Muscle layer of colon (tissue), 2 donors: ENCODE measurements around the gene EFNB1.

Experiments used
- H3K27ac ChIP-seq: one replicate; pipeline ENCODE4 v1.7.0; 2013; ENCODE audit warnings: low read depth, mild to moderate bottlenecking, low read length, moderate library complexity
- H3K27me3 ChIP-seq, 2 donors: one replicate each; pipeline ENCODE4 v1.7.0; 2013; ENCODE audit warnings: low read length in 2 of 2, mild to moderate bottlenecking in 2 of 2; ENCODE audit not compliant: insufficient read depth in 2 of 2, control insufficient read depth in 1 of 2
- H3K36me3 ChIP-seq: one replicate; pipeline ENCODE4 v1.7.0; 2013; ENCODE audit warnings: mild to moderate bottlenecking, low read length; ENCODE audit not compliant: insufficient read depth
- H3K4me1 ChIP-seq: one replicate; pipeline ENCODE4 v1.7.0; 2013; ENCODE audit warnings: mild to moderate bottlenecking, low read length; ENCODE audit not compliant: insufficient read depth
- H3K4me3 ChIP-seq, 2 donors: one replicate each; pipeline ENCODE4 v1.7.0; 2013; ENCODE audit warnings: low read length in 2 of 2, low read depth in 1 of 2, mild to moderate bottlenecking in 1 of 2, moderate library complexity in 1 of 2
- H3K9ac ChIP-seq: one replicate; pipeline ENCODE4 v1.7.0; 2013; ENCODE audit warnings: low read length
- H3K9me3 ChIP-seq: one replicate; pipeline ENCODE4 v1.7.0; 2013; ENCODE audit warnings: mild to moderate bottlenecking, low read length
- donor health status: abdominal sarcoma.
- donor health status: Adenocarcinoma of cecum.

EFNB1 gene

DNA sequence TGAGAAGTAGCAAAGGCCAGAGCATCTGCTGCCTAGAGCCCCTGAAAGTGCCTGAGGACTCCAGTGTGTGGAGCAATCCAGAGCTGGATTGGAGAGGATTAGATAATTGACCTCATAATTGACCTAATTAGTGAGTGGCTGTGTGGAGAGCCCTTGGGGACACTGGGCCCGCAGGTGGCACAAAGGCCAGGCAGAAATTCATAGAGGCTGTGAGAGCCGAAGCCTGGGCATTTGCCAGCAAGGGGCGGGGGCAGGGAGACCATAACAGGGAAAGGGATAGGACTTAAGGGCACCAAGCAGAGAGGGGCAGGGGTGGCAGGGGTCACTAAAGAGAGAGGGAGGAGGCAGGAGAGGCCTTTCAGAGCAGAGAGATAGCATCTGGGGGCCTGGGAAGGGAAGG is 45.3 kb downstream of the EFNB1 start:
- Histone ChIP-seq H3K4me3 (no peak overlapping the region), H3K36me3 (no peaks in the 10 kb centered on the region), H3K4me1 (no peaks in the 10 kb centered on the region), H3K27me3 (peaks cover 0 to 6% of the 10 kb centered on the region in 2 donors), H3K9ac (no peak overlapping the region), H3K9me3 (no peaks in the 10 kb centered on the region), H3K27ac (no peak overlapping the region)

DNA sequence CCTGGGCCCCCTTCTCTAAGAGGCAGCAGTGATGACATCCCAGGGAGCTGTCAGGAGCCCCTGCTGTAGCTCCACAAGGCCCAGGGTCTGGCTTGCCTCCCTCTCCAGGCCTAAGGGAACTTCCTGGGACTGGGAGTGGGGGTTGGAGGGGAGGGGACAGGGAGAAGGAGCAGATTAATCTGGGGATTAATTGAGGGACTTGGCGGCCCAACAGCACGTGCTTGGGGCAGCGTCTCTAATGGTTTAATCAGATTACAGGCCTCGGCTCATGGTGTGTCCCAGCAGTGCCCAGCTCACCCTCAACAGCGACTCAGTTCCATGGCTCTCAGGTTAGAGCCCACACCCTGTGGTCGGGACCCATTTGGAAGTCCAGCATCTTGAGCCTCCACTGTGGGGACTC is 47.9 kb downstream of the EFNB1 start:
- H3K27me3 ChIP-seq: peaks cover 0 to 6% of the 10 kb centered on the region in 2 donors
- no peak overlapping the region for H3K27ac ChIP-seq
- no peaks in the 10 kb centered on the region for H3K4me1 ChIP-seq
- H3K9ac ChIP-seq: no peak overlapping the region
- H3K36me3 ChIP-seq: no peaks in the 10 kb centered on the region
- H3K9me3 ChIP-seq: no peaks in the 10 kb centered on the region
- no peak overlapping the region for H3K4me3 ChIP-seq

DNA sequence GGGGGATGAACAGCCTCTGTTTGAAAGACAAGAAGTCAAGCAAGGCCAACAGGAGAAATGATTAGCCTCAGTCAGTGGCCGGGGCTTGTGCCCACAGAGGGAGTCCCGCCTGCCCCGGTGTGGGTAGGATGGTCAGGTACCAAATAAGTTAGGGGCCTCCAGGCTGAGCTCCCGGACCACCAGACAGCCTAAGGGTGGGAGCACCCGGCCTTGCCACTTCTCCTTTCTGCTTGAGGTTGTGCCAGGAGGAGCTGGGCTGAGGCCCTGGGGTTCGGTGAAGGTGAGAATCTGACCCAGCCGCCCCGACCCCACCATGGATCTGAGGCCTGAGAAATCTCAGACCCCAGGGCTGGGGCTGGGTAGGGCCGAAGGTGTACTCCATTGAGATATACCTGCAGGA is 48.8 kb downstream of the EFNB1 start:
- Histone ChIP-seq H3K9me3 (no peaks in the 10 kb centered on the region), H3K4me1 (no peaks in the 10 kb centered on the region), H3K9ac (no peak overlapping the region), H3K27me3 (peaks cover 0 to 6% of the 10 kb centered on the region in 2 donors), H3K36me3 (no peaks in the 10 kb centered on the region), H3K4me3 (no peak overlapping the region), H3K27ac (no peak overlapping the region)

DNA sequence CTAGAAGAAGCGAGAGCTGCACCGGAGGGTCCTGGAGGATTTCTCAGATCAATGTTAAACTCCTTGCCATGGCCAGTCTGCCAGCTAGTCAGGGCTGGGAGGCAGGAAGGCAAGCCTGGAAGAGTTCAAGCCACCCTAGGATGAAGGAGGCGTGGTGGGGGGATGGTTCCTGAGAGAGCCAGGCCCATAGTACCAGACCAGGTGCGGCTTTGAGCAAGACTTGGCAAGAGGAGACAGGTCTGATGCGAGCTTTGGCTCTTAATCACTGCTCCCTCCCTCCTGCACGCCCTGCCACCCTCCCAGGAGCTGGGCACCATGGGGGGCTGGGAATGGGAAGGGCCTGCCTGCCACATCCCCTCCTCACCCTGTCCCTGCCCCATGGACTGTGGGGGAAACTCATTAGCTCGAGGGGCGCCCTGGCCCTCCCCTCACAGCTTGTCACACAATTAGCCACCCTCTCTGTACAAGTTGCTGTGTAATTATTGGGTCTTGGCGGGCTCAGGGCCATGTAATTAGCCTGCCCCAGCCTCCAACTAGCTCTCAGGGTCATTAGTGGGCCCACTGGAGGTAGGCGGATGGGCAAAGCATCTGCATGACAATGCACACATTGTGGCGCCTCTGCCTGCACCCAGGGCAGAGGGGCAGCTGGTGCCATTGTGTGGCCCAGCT is 50.3 kb downstream of the EFNB1 start:
- Histone ChIP-seq H3K9me3 (no peaks in the 10 kb centered on the region), H3K4me3 (no peak overlapping the region), H3K9ac (no peak overlapping the region), H3K4me1 (no peaks in the 10 kb centered on the region), H3K36me3 (no peaks in the 10 kb centered on the region), H3K27me3 (peaks cover 0 to 4% of the 10 kb centered on the region in 2 donors), H3K27ac (no peak overlapping the region)

DNA sequence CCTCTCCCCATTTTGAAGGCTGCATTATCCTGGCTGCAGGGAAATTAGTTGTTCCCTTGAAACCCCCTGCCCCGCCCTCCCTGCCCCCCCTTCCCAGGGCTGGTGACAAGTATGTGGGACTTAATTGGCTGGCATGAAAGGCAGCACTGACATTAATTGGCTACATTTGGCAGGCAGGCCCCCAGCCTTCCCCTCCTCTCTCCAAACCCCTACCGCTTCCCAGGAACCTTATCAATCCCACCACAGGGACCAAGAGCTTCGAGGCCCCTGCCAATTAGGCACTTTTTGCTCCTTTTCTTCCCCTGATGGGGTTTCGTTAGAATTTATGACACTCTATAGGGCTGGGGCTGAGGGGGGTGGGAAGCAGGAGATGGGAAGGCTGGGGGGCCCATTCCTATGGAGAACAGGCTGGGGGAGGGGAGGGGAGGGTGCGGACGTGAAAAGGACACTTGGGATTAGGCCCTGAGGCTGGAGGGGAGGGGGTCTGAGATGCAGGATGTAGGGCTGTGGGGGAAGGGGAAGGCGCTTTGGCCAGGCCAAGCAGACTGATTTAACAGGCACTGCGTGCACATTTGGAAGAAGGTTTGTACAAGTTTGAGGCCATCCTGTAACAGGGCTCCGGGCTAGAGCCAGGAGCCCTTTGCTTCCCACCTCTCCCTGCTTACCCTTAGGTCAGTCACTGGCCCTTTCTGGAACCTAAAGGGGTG is 52.2 kb downstream of the EFNB1 start:
- H3K9me3 ChIP-seq: no peaks in the 10 kb centered on the region
- H3K36me3 ChIP-seq: no peaks in the 10 kb centered on the region
- no peak overlapping the region for H3K4me3 ChIP-seq
- no peaks in the 10 kb centered on the region for H3K4me1 ChIP-seq
- no peak overlapping the region for H3K27ac ChIP-seq
- H3K27me3 ChIP-seq: peaks cover 0 to 4% of the 10 kb centered on the region in 2 donors
- no peak overlapping the region for H3K9ac ChIP-seq

DNA sequence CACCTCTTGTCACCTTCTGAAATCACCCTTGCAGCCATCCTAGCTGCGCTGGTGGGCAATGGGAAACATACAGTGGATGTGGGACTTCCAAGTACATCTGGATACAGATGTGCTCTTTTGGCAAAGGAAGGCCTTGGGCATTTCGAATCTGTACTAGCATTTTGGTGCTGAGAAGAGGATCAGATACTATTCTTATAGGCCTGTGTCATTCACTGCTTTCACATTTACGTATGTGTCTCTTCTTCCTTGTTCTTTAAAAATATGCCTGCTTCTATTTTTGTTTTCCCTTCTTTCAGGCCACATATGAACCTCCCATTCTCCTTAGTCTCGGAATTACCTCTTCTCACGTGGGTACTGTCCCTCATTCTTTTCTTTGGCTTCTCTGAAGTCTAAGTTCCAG is 53.1 kb downstream of the EFNB1 start:
- H3K9me3 ChIP-seq: no peaks in the 10 kb centered on the region
- H3K27ac ChIP-seq: no peak overlapping the region
- no peaks in the 10 kb centered on the region for H3K4me1 ChIP-seq
- peaks cover 0 to 4% of the 10 kb centered on the region in 2 donors for H3K27me3 ChIP-seq
- no peak overlapping the region for H3K4me3 ChIP-seq
- no peaks in the 10 kb centered on the region for H3K36me3 ChIP-seq
- H3K9ac ChIP-seq: no peak overlapping the region

DNA sequence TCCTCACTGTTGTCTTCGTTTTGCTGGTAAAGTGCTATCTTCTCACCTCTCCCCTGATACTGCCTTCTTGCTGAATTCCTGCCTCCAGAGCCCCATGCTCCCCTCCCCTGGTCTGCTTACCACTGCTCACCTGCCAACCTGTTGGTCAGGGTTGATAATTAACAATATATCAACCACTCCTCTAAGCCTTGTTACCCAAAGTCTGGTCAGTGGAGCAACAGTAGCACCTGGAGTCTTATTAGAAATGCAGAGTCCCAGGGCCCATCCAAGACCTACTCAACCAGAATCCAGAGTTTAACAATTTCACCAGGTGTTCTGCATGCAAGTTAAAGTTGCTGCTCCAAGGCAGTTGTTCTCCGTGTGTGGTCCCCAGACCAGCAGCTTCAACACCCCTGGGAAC is 55.0 kb downstream of the EFNB1 start:
- H3K9me3 ChIP-seq: no peaks in the 10 kb centered on the region
- no peak overlapping the region for H3K9ac ChIP-seq
- H3K4me1 ChIP-seq: no peaks in the 10 kb centered on the region
- no peak overlapping the region for H3K27ac ChIP-seq
- H3K36me3 ChIP-seq: no peaks in the 10 kb centered on the region
- peaks cover 4 to 5% of the 10 kb centered on the region in 2 donors for H3K27me3 ChIP-seq
- no peak overlapping the region for H3K4me3 ChIP-seq

DNA sequence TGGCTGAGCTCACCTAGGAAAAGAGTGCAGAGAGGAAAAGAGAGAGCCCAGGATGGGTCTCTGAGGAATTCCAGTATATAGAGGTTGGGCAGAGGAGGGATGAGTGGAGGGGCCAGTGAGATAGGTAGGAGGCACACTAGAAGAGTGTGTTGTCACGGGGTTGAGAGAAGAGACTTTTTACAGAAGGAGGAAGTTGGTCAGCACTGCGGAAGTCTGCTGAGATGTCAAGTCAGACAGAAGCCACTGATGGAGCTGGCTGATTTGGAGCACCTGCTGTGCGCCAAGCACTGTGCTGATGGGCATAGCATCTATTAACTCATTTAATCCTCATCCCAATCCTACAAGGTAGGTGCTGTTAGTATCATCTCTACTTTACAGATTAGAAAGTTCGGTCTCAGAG is 60.4 kb downstream of the EFNB1 start:
- peaks cover 0 to 5% of the 10 kb centered on the region in 2 donors for H3K27me3 ChIP-seq
- no peaks in the 10 kb centered on the region for H3K36me3 ChIP-seq
- H3K9me3 ChIP-seq: no peaks in the 10 kb centered on the region
- no peak overlapping the region for H3K4me3 ChIP-seq
- no peak overlapping the region for H3K9ac ChIP-seq
- H3K4me1 ChIP-seq: no peaks in the 10 kb centered on the region
- no peak overlapping the region for H3K27ac ChIP-seq
